CD4-positive, alpha-beta T cell (primary cell): ENCODE data around the gene RHOF. TPM values are rescaled to one million over a fixed set of nuclear protein-coding genes. Genes with fewer than 3 reads are reported as not detected.

Experiments
- ATAC-seq: fragments of 200-7000 bp; cut with Tn5 transposase; one replicate; pipeline ENCODE4 v1.10.0; 2022; ENCODE audit warnings: mild to moderate bottlenecking; ENCODE audit not compliant: poor library complexity
- CTCF ChIA-PET: fragments of 350-600 bp; sonication (Branson Sonifier 250); formaldehyde crosslinking; loops from one replicate; lab custom pipeline; 2021; ENCODE audit warnings: antibody characterized with exemption, inconsistent platforms; lab: Charles Lee
- POLR2A ChIA-PET: fragments of 350-600 bp; sonication (Branson Sonifier 250); formaldehyde crosslinking; loops from one replicate; lab custom pipeline; 2021; ENCODE audit warnings: antibody characterized with exemption, inconsistent platforms; lab: Charles Lee
- DNase-seq, 14 experiments: peaks; one replicate each; pipeline ENCODE4 v3.0.0-alpha.2; 2013 to 2020; ENCODE audit warnings: mixed read lengths in 2 of 14
- H3K27ac ChIP-seq, 2 donors: one replicate each; pipeline versions ENCODE4 v1.5.1 to v1.7.0; 2013; ENCODE audit warnings: low read length in 2 of 2, low read depth in 1 of 2, mild to moderate bottlenecking in 1 of 2
- H3K27me3 ChIP-seq, 2 experiments: 1 replicate in 1 of 2; 2 replicates in 1 of 2; pipeline versions ENCODE4 v1.6.1 to v1.7.0; 2013; ENCODE audit warnings: low read length in 2 of 2, control low read depth in 1 of 2, mild to moderate bottlenecking in 1 of 2, moderate library complexity in 1 of 2; ENCODE audit not compliant: insufficient read depth in 2 of 2, control insufficient read depth in 1 of 2
- H3K36me3 ChIP-seq: one replicate; pipeline ENCODE4 v1.6.1; 2013; ENCODE audit warnings: low read length, control low read depth; ENCODE audit not compliant: insufficient read depth
- H3K4me1 ChIP-seq: one replicate; pipeline ENCODE4 v1.6.1; 2013; ENCODE audit warnings: low read length, control low read depth; ENCODE audit not compliant: insufficient read depth
- H3K4me3 ChIP-seq: one replicate; pipeline ENCODE4 v1.5.1; 2013; ENCODE audit warnings: mild to moderate bottlenecking, low read length, moderate library complexity
- H3K9me3 ChIP-seq, 2 experiments: 1 replicate in 1 of 2; 2 replicates in 1 of 2; pipeline versions ENCODE4 v1.6.1 to v1.7.0; 2013; ENCODE audit warnings: low read length in 2 of 2, mild to moderate bottlenecking in 2 of 2, control low read depth in 1 of 2, moderate library complexity in 1 of 2; ENCODE audit not compliant: control insufficient read depth in 1 of 2, insufficient read depth in 1 of 2
- H3K27ac Mint-ChIP-seq: one replicate; pipeline ENCODE4 v1.8.0; 2020; ENCODE audit warnings: mixed read lengths
- H3K27me3 Mint-ChIP-seq: one replicate; pipeline ENCODE4 v1.8.0; 2021; ENCODE audit warnings: mixed read lengths
- H3K36me3 Mint-ChIP-seq: one replicate; pipeline ENCODE4 v1.8.0; 2021; ENCODE audit warnings: low read depth, mixed read lengths
- H3K4me1 Mint-ChIP-seq: one replicate; pipeline ENCODE4 v1.8.0; 2021; ENCODE audit warnings: low read depth, mixed read lengths
- H3K4me3 Mint-ChIP-seq: one replicate; pipeline ENCODE4 v1.8.0; 2020; ENCODE audit warnings: mild to moderate bottlenecking, mixed read lengths
- H3K9me3 Mint-ChIP-seq: one replicate; pipeline ENCODE4 v1.8.0; 2020; ENCODE audit warnings: mixed read lengths
- CTCF ChIP-seq: fragments of 200-600 bp; IDR thresholded peaks from one replicate; pipeline ENCODE4 v1.8.0; 2022; ENCODE audit warnings: antibody characterized with exemption, mild to moderate bottlenecking
- intact Hi-C, 2 experiments: fragments of 100-400 bp; cut with DNase I in 1 of 2; cut with micrococcal nuclease in 1 of 2; formaldehyde crosslinking; loops; one replicate each; pipeline versions ENCODE4 v1.15.1 to v1.9.0; 2023 to 2025; cut with DNase I, micrococcal nuclease
- total RNA-seq, 174 experiments: library from RNA in 2 of 174; stranded (reverse) in 2 of 174; gene quantifications; one replicate each; pipeline ENCODE4 v1.2.3 and lab custom pipeline; 2021 to 2026

Gene RHOF
- total RNA-seq, 2 experiments from 2014 or later, result 155 to 164 TPM

DNA sequence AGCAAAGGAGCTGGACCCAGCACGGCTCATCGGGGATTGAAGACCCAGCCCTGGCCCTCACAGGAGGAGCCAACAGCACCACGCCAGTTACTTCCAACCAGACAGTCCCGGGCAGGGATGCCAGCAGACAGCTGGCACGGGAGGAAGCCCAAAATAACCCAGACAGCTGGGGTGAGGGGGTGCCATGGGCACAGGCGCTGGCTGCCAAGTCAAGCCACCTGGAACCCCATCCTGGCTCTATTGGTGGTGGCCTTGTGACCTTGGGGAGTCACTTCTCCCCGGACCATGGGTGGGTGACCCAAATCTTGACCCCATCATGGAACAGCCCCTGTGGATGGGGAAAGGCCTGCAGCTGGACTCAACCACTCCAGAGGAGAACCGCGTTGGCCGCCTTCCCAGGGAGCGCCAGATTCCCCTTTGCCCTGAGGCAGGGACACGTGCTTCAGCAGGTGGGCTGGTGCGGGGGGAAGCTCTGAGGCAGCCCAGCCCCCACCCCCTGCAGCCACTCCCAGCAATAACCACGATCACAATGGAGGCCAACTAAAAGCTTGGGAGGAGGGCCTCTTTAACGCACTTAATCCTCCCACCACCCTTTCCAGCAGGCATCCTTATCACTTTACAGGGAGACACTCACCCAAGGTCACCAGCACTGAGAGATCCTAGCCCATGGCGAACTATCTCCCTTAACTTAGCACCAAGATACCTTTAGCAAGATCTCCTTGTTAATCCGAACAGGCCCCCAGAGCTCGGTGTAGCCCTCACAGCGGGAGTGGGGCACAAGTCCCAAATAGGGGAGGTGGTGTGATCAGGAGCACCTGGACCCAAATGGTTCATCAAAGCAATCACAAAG, 4.7 kb upstream of the RHOF start:
- Mint-ChIP-seq H3K9me3 (no peaks in the 10 kb centered on the region), H3K27me3 (no peaks in the 10 kb centered on the region), H3K4me1 (peaks cover 52% of the 10 kb centered on the region), H3K36me3 (peaks cover 69% of the 10 kb centered on the region), H3K27ac (peak overlapping the region; percentile 97), H3K4me3 (peak overlapping the region; percentile 93)
- ChIA-PET CTCF (interaction anchor here (0.7 to 14.7 kb wide), 3 partner anchors 10 to 90 kb away, joined by 3 to 746 read pairs (median 6); partner anchors contain the start of genes PSMD9 and SETD1B), POLR2A (interaction anchor here (1.2 to 34.6 kb wide), 5 partner anchors 5 to 126 kb away, joined by 3 to 1869 read pairs (median 62); partner anchors contain the start of genes PSMD9, RHOF and SETD1B)
- H3K4me3 ChIP-seq, result peak overlapping the region; percentile 100
- intact Hi-C loops, result no loop called here
- no peak for TF ChIP-seq CTCF
- no peak for DNase-seq
- no peaks in the 10 kb centered on the region for H3K27me3 ChIP-seq
- ATAC-seq, result no peak
- peak overlapping the region; percentile 9 to 88 for H3K27ac ChIP-seq
- peaks cover 34% of the 10 kb centered on the region for H3K36me3 ChIP-seq
- H3K9me3 ChIP-seq, result no peaks in the 10 kb centered on the region
- H3K4me1 ChIP-seq, result peaks cover 66% of the 10 kb centered on the region

GRCh38 chr12:121796855-121797751, 3.6 kb upstream of the RHOF start:
- Mint-ChIP-seq H3K4me3 (peak overlapping the region; percentile 93), H3K4me1 (peaks cover 52% of the 10 kb centered on the region), H3K27ac (peak overlapping the region; percentile 97), H3K36me3 (peaks cover 68% of the 10 kb centered on the region), H3K27me3 (no peaks in the 10 kb centered on the region), H3K9me3 (no peaks in the 10 kb centered on the region)
- intact Hi-C loops, result no loop called here
- no peaks in the 10 kb centered on the region for H3K27me3 ChIP-seq
- peaks cover 76% of the 10 kb centered on the region for H3K4me1 ChIP-seq
- no peak for TF ChIP-seq CTCF
- POLR2A ChIA-PET, result interaction anchor here (1.5 to 34.6 kb wide), 6 partner anchors 6 to 125 kb away, joined by 4 to 1869 read pairs (median 61); partner anchors contain the start of genes PSMD9, RHOF, SETD1B and TMEM120B
- H3K9me3 ChIP-seq, result no peaks in the 10 kb centered on the region
- H3K27ac ChIP-seq, result no peak overlapping the region
- no peak for ATAC-seq
- CTCF ChIA-PET, result interaction anchor here (1.2 to 14.7 kb wide), 2 partner anchors 12 to 91 kb away, joined by 3 to 746 read pairs; partner anchors contain the start of genes PSMD9 and SETD1B
- H3K4me3 ChIP-seq, result no peak overlapping the region
- H3K36me3 ChIP-seq, result peaks cover 35% of the 10 kb centered on the region
- DNase-seq, result no peak
